Neural cell (in vitro differentiated cells): ENCODE results near the gene OR6C70. TPM values are rescaled to one million over a fixed set of nuclear protein-coding genes. Genes with fewer than 3 reads are reported as not detected.

Experiments used
- H2AFZ ChIP-seq: fragments of 200-600, 300-800 bp; sonication (generic), shearing (Covaris generic); 2 replicates; pipeline ENCODE4 v1.6.0; 2014; ENCODE audit warnings: low read depth, mild to moderate bottlenecking, antibody characterized with exemption, low read length, moderate library complexity
- H3F3A ChIP-seq: fragments of 200-600 bp; shearing (Covaris generic); 2 replicates; pipeline ENCODE4 v1.6.1; 2016; ENCODE audit warnings: mild to moderate bottlenecking, moderate library complexity, mixed read lengths, antibody characterized with exemption, low read length; ENCODE audit not compliant: insufficient read depth, poor library complexity, severe bottlenecking
- H3K27ac ChIP-seq: fragments of 200-600, 300-800 bp; sonication (generic), shearing (Covaris generic); 2 replicates; pipeline ENCODE4 v1.5.1; 2014; ENCODE audit warnings: mild to moderate bottlenecking, low read length, moderate library complexity
- H3K27me3 ChIP-seq: fragments of 300-800, 200-600 bp; sonication (generic), shearing (Covaris generic); 2 replicates; pipeline ENCODE4 v1.6.0; 2014; ENCODE audit warnings: mild to moderate bottlenecking, low read depth, low read length, moderate library complexity; ENCODE audit not compliant: insufficient read depth
- H3K36me3 ChIP-seq: fragments of 300-800, 200-600 bp; sonication (generic), shearing (Covaris generic); 2 replicates; pipeline ENCODE4 v1.5.1; 2014; ENCODE audit warnings: mild to moderate bottlenecking, antibody characterized with exemption, low read length, moderate library complexity; ENCODE audit not compliant: insufficient read depth
- H3K4me2 ChIP-seq: fragments of 300-800, 200-600 bp; sonication (generic), shearing (Covaris generic); 2 replicates; pipeline ENCODE4 v1.6.0; 2014; ENCODE audit warnings: mild to moderate bottlenecking, low read length
- H3K4me3 ChIP-seq: fragments of 300-800, 200-600 bp; sonication (generic), shearing (Covaris generic); 2 replicates; pipeline ENCODE4 v1.5.1; 2014; ENCODE audit warnings: mild to moderate bottlenecking, low read length, moderate library complexity
- H3K79me2 ChIP-seq: fragments of 200-600 bp; shearing (Covaris generic); replicated peaks from 2 replicates; pipeline ENCODE4 v1.6.0; 2014; ENCODE audit warnings: mild to moderate bottlenecking, low read length, moderate library complexity; ENCODE audit not compliant: insufficient read depth
- H3K9ac ChIP-seq: fragments of 300-800, 200-600 bp; sonication (generic), shearing (Covaris generic); 2 replicates; pipeline ENCODE4 v1.6.1; 2016; ENCODE audit warnings: mild to moderate bottlenecking, low read length, mixed read lengths
- H3K9me2 ChIP-seq: fragments of 200-600 bp; shearing (Covaris generic); 2 replicates; pipeline ENCODE4 v1.6.1; 2016; ENCODE audit warnings: mild to moderate bottlenecking, low read length, mixed read lengths; ENCODE audit not compliant: insufficient read depth
- H3K9me3 ChIP-seq: fragments of 200-600, 300-800 bp; sonication (generic), shearing (Covaris generic); 2 replicates; pipeline ENCODE4 v1.6.1; 2016; ENCODE audit warnings: mild to moderate bottlenecking, mixed run types, low read length, moderate library complexity, mixed read lengths
- H4K20me1 ChIP-seq: fragments of 200-600 bp; shearing (Covaris generic); 2 replicates; pipeline ENCODE4 v1.6.1; 2016; ENCODE audit warnings: mild to moderate bottlenecking, mixed run types; ENCODE audit not compliant: insufficient read depth
- CTCF ChIP-seq: fragments of 450-650 bp; IDR thresholded peaks from 2 replicates; pipeline ENCODE4 v1.5.1; 2014; ENCODE audit warnings: antibody characterized with exemption, mild to moderate bottlenecking, moderate library complexity; ENCODE audit not compliant: poor library complexity, severe bottlenecking
- EP300 ChIP-seq: fragments of 450-650 bp; conservative IDR thresholded peaks from 2 replicates; pipeline ENCODE4 v1.6.1; 2014; ENCODE audit warnings: antibody characterized with exemption, mild to moderate bottlenecking, moderate library complexity; ENCODE audit not compliant: poor library complexity, severe bottlenecking
- EZH2 ChIP-seq: fragments of 200-600, 300-800 bp; shearing (Covaris generic), sonication (generic); IDR thresholded peaks from 2 replicates; pipeline ENCODE4 v1.6.1; 2014; ENCODE audit warnings: antibody characterized with exemption, low read length, borderline replicate concordance, mild to moderate bottlenecking; ENCODE audit not compliant: insufficient read depth, poor library complexity, severe bottlenecking
- MXI1 ChIP-seq: fragments of 450-650 bp; conservative IDR thresholded peaks from 2 replicates; pipeline ENCODE4 v1.6.1; 2014; ENCODE audit warnings: antibody characterized with exemption, mild to moderate bottlenecking; ENCODE audit not compliant: poor library complexity, severe bottlenecking
- POLR2AphosphoS5 ChIP-seq: IDR thresholded peaks from 2 replicates; pipeline ENCODE4 v1.6.1; 2012
- RAD21 ChIP-seq: fragments of 450-650 bp; conservative IDR thresholded peaks from 2 replicates; pipeline ENCODE4 v1.6.1; 2014; ENCODE audit warnings: antibody characterized with exemption, mild to moderate bottlenecking, moderate library complexity
- REST ChIP-seq: IDR thresholded peaks from 2 replicates; pipeline ENCODE4 v1.6.1; 2012; ENCODE audit warnings: borderline replicate concordance
- SMC3 ChIP-seq: fragments of 450-650 bp; conservative IDR thresholded peaks from 2 replicates; pipeline ENCODE4 v1.6.1; 2014; ENCODE audit warnings: antibody characterized with exemption, mild to moderate bottlenecking, moderate library complexity; ENCODE audit not compliant: poor library complexity
- TAF1 ChIP-seq: IDR thresholded peaks from 2 replicates; pipeline ENCODE4 v1.6.1; 2012; ENCODE audit warnings: low read depth
- polyA plus RNA-seq: library from polyadenylated mRNA; depleted of rRNA; stranded (reverse); fragments of >200 nt; gene quantifications from 2 replicates; pipeline ENCODE4 v1.2.3, GENCODE V29; 2014

The OR6C70 gene
- polyA plus RNA-seq, 1 donor from 2014 or later = not detected

GRCh38 chr12:55446326-55446725, 23.6 kb downstream of the OR6C70 start:
- Histone ChIP-seq H3K4me3 (no peak overlapping the region), H3K27me3 (no peaks in the 10 kb centered on the region), H3K9ac (no peak overlapping the region), H3F3A (no peaks in the 10 kb centered on the region), H3K4me2 (no peak overlapping the region), H3K27ac (no peak overlapping the region), H3K79me2 (no peaks in the 10 kb centered on the region), H3K36me3 (no peaks in the 10 kb centered on the region), H3K9me2 (no peaks in the 10 kb centered on the region), H4K20me1 (no peaks in the 10 kb centered on the region), H3K9me3 (no peaks in the 10 kb centered on the region), H2AFZ (no peak overlapping the region)
- peak; percentile 35 for TF ChIP-seq RAD21
- TF ChIP-seq EP300 = no peak
- no peak for TF ChIP-seq REST
- peak; percentile 21 for TF ChIP-seq CTCF
- TF ChIP-seq POLR2AphosphoS5 = no peak
- TF ChIP-seq EZH2 = no peak
- no peak for TF ChIP-seq MXI1
- TF ChIP-seq SMC3 = no peak
- no peak for TF ChIP-seq TAF1

- Histone ChIP-seq H4K20me1 (no peaks in the 10 kb centered on the region), H3K4me2 (no peak overlapping the region), H3F3A (no peaks in the 10 kb centered on the region), H3K4me3 (no peak overlapping the region), H3K27me3 (no peaks in the 10 kb centered on the region), H3K9me2 (no peaks in the 10 kb centered on the region), H3K27ac (no peak overlapping the region), H3K36me3 (no peaks in the 10 kb centered on the region), H3K79me2 (no peaks in the 10 kb centered on the region), H3K9ac (no peak overlapping the region), H2AFZ (no peak overlapping the region), H3K9me3 (no peaks in the 10 kb centered on the region)
- TF ChIP-seq REST (no peak), MXI1 (no peak)
Observed at GRCh38 chr12:55445357-55445756, 24.6 kb downstream of the OR6C70 start.
